PFSK-1 (cell line): ENCODE data around the gene NXPE1.

ENCODE experiments used
- FOXP2 ChIP-seq: optimal IDR thresholded peaks from 2 replicates; pipeline ENCODE3; 2011; ENCODE audit warnings: borderline replicate concordance, control low read depth, inconsistent platforms; ENCODE audit not compliant: insufficient read depth; ENCODE audit errors: extremely low read length, extremely low read depth
- POLR2AphosphoS5 ChIP-seq: IDR thresholded peaks from 2 replicates; pipeline ENCODE4 v1.6.1; 2012; ENCODE audit warnings: low read depth, mild to moderate bottlenecking, control low read depth, low read length, moderate library complexity
- REST ChIP-seq, 2 experiments: IDR thresholded peaks; 2 replicates each; pipeline versions ENCODE4 v1.6.1 to v1.8.0; 2011 to 2012; ENCODE audit warnings: low read depth in 2 of 2, low read length in 2 of 2, control low read depth in 1 of 2, inconsistent platforms in 1 of 2, mild to moderate bottlenecking in 1 of 2, moderate library complexity in 1 of 2; ENCODE audit not compliant: insufficient read depth in 1 of 2
- SIN3A ChIP-seq: IDR thresholded peaks from 2 replicates; pipeline ENCODE4 v1.6.1; 2012; ENCODE audit warnings: mild to moderate bottlenecking, low read length, moderate library complexity, borderline replicate concordance; ENCODE audit not compliant: insufficient read depth
- TAF1 ChIP-seq: IDR thresholded peaks from 2 replicates; pipeline ENCODE4 v1.6.1; 2012; ENCODE audit warnings: low read length, control low read depth, borderline replicate concordance; ENCODE audit not compliant: insufficient read depth

Gene NXPE1

GRCh38 chr11:114496915-114497314 is 62.8 kb downstream of the NXPE1 start:
- TF ChIP-seq REST (IDR thresholded peaks at IDR 0.05; ENCODE audit: insufficient read depth in 1 of 2, low read depth in 2 of 2, low read length in 2 of 2) (no peak), SIN3A (no peak), FOXP2 (no peak), POLR2AphosphoS5 (no peak), TAF1 (no peak)

- TF ChIP-seq REST (IDR thresholded peaks at IDR 0.05; ENCODE audit: insufficient read depth in 1 of 2, low read depth in 2 of 2, low read length in 2 of 2), result no peak
- no peak for TF ChIP-seq FOXP2
- TF ChIP-seq TAF1, result no peak
- TF ChIP-seq SIN3A, result no peak
- TF ChIP-seq POLR2AphosphoS5, result no peak
Observed at GRCh38 chr11:114483929-114484328, 75.8 kb downstream of the NXPE1 start.

- TF ChIP-seq SIN3A (no peak), TAF1 (no peak), POLR2AphosphoS5 (no peak), FOXP2 (no peak), REST (IDR thresholded peaks at IDR 0.05; ENCODE audit: insufficient read depth in 1 of 2, low read depth in 2 of 2, low read length in 2 of 2) (no peak)
Observed at GRCh38 chr11:114482114-114482513, 77.6 kb downstream of the NXPE1 start.

- TF ChIP-seq TAF1, result no peak
Observed at GRCh38 chr11:114479331-114479730, 80.3 kb downstream of the NXPE1 start.

GRCh38 chr11:114478768-114479167 is 80.9 kb downstream of the NXPE1 start:
- TF ChIP-seq SIN3A (no peak), POLR2AphosphoS5 (no peak), REST (IDR thresholded peaks at IDR 0.05; ENCODE audit: insufficient read depth in 1 of 2, low read depth in 2 of 2, low read length in 2 of 2) (no peak), TAF1 (no peak), FOXP2 (no peak)
